HepG2 (cell line): ENCODE data around the gene FOSB. TPM values are rescaled to one million over a fixed set of nuclear protein-coding genes. Genes with fewer than 3 reads are reported as not detected.

ENCODE experiments used
- ATAC-seq: fragments of 200-7000 bp; cut with Tn5 transposase; 3 replicates; pipeline ENCODE4 v1.9.1; 2020; ENCODE audit warnings: mild to moderate bottlenecking, moderate library complexity
- BruUV-seq: library from RNA; stranded (reverse); fragments of 400-500 nt; replicated peaks from 2 replicates; lab custom pipeline; 2021; lab: Mats Ljungman, UMichigan
- CTCF ChIA-PET: fragments of 300-600 bp; formaldehyde crosslinking; extraction: SDS; loops from one replicate; lab custom pipeline; 2021; ENCODE audit warnings: low total read pairs, inconsistent platforms, low intra/inter-chr PET ratio; lab: Yijun Ruan, JAX
- POLR2A ChIA-PET: fragments of 350-600 bp; sonication (Branson Sonifier 250); formaldehyde crosslinking; loops from one replicate; lab custom pipeline; 2020; ENCODE audit warnings: antibody characterized with exemption, inconsistent platforms; lab: Yijun Ruan, JAX
- DNase-seq: peaks from one replicate; pipeline ENCODE4 v3.0.0-alpha.2; 2015; ENCODE audit warnings: low spot score
- FAIRE-seq: peaks from 3 replicates; lab custom pipeline; 2011; peaks lifted over from hg19 to GRCh38; lab: Jason Lieb, UNC
- H2AFZ ChIP-seq: one replicate; pipeline ENCODE4 v1.6.1; 2011; ENCODE audit warnings: low read length, inconsistent platforms
- H3K27ac ChIP-seq: fragments of 300-600 bp; 3 replicates; pipeline ENCODE4 v1.8.0; 2011; ENCODE audit warnings: mixed run types, mild to moderate bottlenecking, mixed read lengths, low read length, inconsistent platforms; ENCODE audit not compliant: insufficient read depth; ENCODE audit errors: extremely low read length
- H3K27me3 ChIP-seq, 2 experiments: fragments of 200-600 bp in 1 of 2; 2 replicates in 1 of 2; 3 replicates in 1 of 2; pipeline versions ENCODE4 v1.6.0 to v1.8.0; 2011; ENCODE audit warnings: low read length in 2 of 2, mild to moderate bottlenecking in 2 of 2, moderate library complexity in 2 of 2, inconsistent platforms in 1 of 2; ENCODE audit not compliant: insufficient read depth in 2 of 2, control insufficient read depth in 1 of 2
- H3K36me3 ChIP-seq, 2 experiments: fragments of 200-600 bp in 1 of 2; replicated peaks in 1 of 2; 2 replicates in 1 of 2; 3 replicates in 1 of 2; pipeline versions ENCODE4 v1.5.1 to v1.8.0; 2011; ENCODE audit warnings: low read length in 2 of 2, inconsistent platforms in 1 of 2; ENCODE audit not compliant: insufficient read depth in 2 of 2, control insufficient read depth in 1 of 2
- H3K4me1 ChIP-seq: 2 replicates; pipeline ENCODE4 v1.5.1; 2012; ENCODE audit warnings: low read length, inconsistent platforms; ENCODE audit not compliant: insufficient read depth
- H3K4me2 ChIP-seq: 2 replicates; pipeline ENCODE4 v1.6.0; 2011; ENCODE audit warnings: low read depth, low read length, inconsistent platforms
- H3K4me3 ChIP-seq, 3 experiments: fragments of 200-600 bp in 1 of 3; sonication (generic), shearing (Covaris generic) in 1 of 3; replicated peaks in 1 of 3; 2 replicates each; pipeline ENCODE4 v1.5.1; 2011 to 2016; ENCODE audit warnings: low read length in 3 of 3, inconsistent platforms in 2 of 3, low read depth in 2 of 3, mild to moderate bottlenecking in 2 of 3, control low read depth in 1 of 3, mixed read lengths in 1 of 3; ENCODE audit not compliant: insufficient read depth in 1 of 3
- H3K79me2 ChIP-seq: one replicate; pipeline ENCODE4 v1.6.1; 2011; ENCODE audit warnings: low read length, inconsistent platforms; ENCODE audit not compliant: insufficient read depth
- H3K9ac ChIP-seq: 2 replicates; pipeline ENCODE4 v1.6.0; 2011; ENCODE audit warnings: mild to moderate bottlenecking, low read depth, low read length, inconsistent platforms; ENCODE audit not compliant: insufficient read depth
- H3K9me3 ChIP-seq: 2 replicates; pipeline ENCODE4 v1.5.1; 2012; ENCODE audit warnings: mild to moderate bottlenecking, low read length
- H4K20me1 ChIP-seq: 2 replicates; pipeline ENCODE4 v1.6.0; 2011; ENCODE audit warnings: inconsistent platforms, mild to moderate bottlenecking, low read length, moderate library complexity; ENCODE audit not compliant: insufficient read depth
- HOXA7 ChIP-seq: sonication (generic); formaldehyde crosslinking; IDR thresholded peaks from 2 replicates; pipeline ENCODE4 v1.8.1; 2022; ENCODE audit warnings: mild to moderate bottlenecking, missing genetic modification reagents, moderate library complexity
- NCOR1 ChIP-seq: fragments of 200-600 bp; sonication (generic); IDR thresholded peaks from 2 replicates; pipeline ENCODE4 v1.7.0; 2017; ENCODE audit warnings: antibody characterized with exemption, low read length, borderline replicate concordance
- NFAT5 ChIP-seq: sonication (generic); formaldehyde crosslinking; IDR thresholded peaks from 2 replicates; pipeline ENCODE4 v1.4.0; 2020; ENCODE audit warnings: missing genetic modification reagents
- POLR2G ChIP-seq: fragments of 200-400 bp; formaldehyde crosslinking; IDR thresholded peaks from 2 replicates; pipeline ENCODE4 v1.6.1; 2018; ENCODE audit warnings: mild to moderate bottlenecking, low read depth, low read length, moderate library complexity
- USF2 ChIP-seq, 2 experiments: sonication (generic) in 1 of 2; formaldehyde crosslinking in 1 of 2; IDR thresholded peaks; 2 replicates each; pipeline versions ENCODE4 v1.5.1 to v1.6.1; 2011 to 2020; ENCODE audit warnings: borderline replicate concordance in 1 of 2, low read depth in 1 of 2, low read length in 1 of 2, mild to moderate bottlenecking in 1 of 2, missing genetic modification reagents in 1 of 2, moderate library complexity in 1 of 2
- ZBTB34 ChIP-seq: sonication (generic); formaldehyde crosslinking; IDR thresholded peaks from 2 replicates; pipeline ENCODE4 v1.8.0; 2022; ENCODE audit warnings: mild to moderate bottlenecking, missing genetic modification reagents
- ZNF143 ChIP-seq: sonication (generic); formaldehyde crosslinking; IDR thresholded peaks from 2 replicates; pipeline ENCODE4 v1.4.0; 2020; ENCODE audit warnings: missing genetic modification reagents
- ZNF224 ChIP-seq: sonication (generic); formaldehyde crosslinking; IDR thresholded peaks from 2 replicates; pipeline ENCODE4 v1.5.0; 2020; ENCODE audit warnings: mild to moderate bottlenecking, missing genetic modification reagents
- ZNF260 ChIP-seq: sonication (generic); formaldehyde crosslinking; IDR thresholded peaks from 2 replicates; pipeline ENCODE4 v1.4.0; 2020; ENCODE audit warnings: missing genetic modification reagents, low read depth, mild to moderate bottlenecking, borderline replicate concordance
- ZNF382 ChIP-seq: sonication (generic); formaldehyde crosslinking; IDR thresholded peaks from 2 replicates; pipeline ENCODE4 v1.5.0; 2020; ENCODE audit warnings: missing genetic modification reagents, mild to moderate bottlenecking, borderline replicate concordance
- ZNF737 ChIP-seq: sonication (generic); formaldehyde crosslinking; IDR thresholded peaks from 2 replicates; pipeline ENCODE4 v1.5.0; 2020; ENCODE audit warnings: missing genetic modification reagents, mild to moderate bottlenecking, borderline replicate concordance
- WGBS: methylation state at CpG from one replicate; pipeline ENCODE4 v1.1.6; 2017; ENCODE audit warnings: low lambda C conversion rate; 5-methylcytosine and 5-hydroxymethylcytosine counted together
- in situ Hi-C: cut with HindIII; loops from 2 replicates; pipeline ENCODE4 v1.10.0; 2017; ENCODE audit warnings: low pct_unique_long_range_greater_than_20kb; ENCODE audit not compliant: extremely low pct_ligation_motif_present
- intact Hi-C: fragments of 100-400 bp; cut with micrococcal nuclease; formaldehyde crosslinking; loops from one replicate; pipeline ENCODE4 v1.10.0; 2022; ENCODE audit not compliant: unreplicated experiment
- polyA plus RNA-seq, 8 experiments: library from polyadenylated mRNA; depleted of rRNA in 3 of 8; stranded (reverse) in 7 of 8; unstranded in 1 of 8; fragments of >200 nt; fragmentation: Illumina TruSeq in 4 of 8; extraction: Trizol in 4 of 8; gene quantifications; 2 replicates each; pipeline versions ENCODE4 v1.2.1 to v1.2.3, GENCODE V29; 2011 to 2016; ENCODE audit warnings: low read depth in 4 of 8, missing spikeins in 1 of 8, mixed read lengths in 1 of 8; ENCODE audit not compliant: insufficient read depth in 1 of 8
- total RNA-seq, 5 experiments: library from RNA; depleted of rRNA; stranded (reverse); fragments of >200 nt; fragmentation: Illumina TruSeq; extraction: Trizol; gene quantifications; 2 replicates each; pipeline ENCODE4 v1.2.3, GENCODE V29; 2016; ENCODE audit warnings: low read depth in 1 of 5

Gene FOSB
- total and polyA plus RNA-seq, 2 of the 13 experiments (the other 11 are each of a cell fraction or from before 2014, with no cell fraction given), result 2.8 to 6.0 TPM

GRCh38 chr19:45470762-45471081 is 2.9 kb downstream of the FOSB start (continued):
- TF ChIP-seq ZNF737 (CRISPR knock-in tag) (no peak), POLR2G (no peak), NCOR1 (no peak)

GRCh38 chr19:45471111-45471930 is 3.5 kb downstream of the FOSB start:
- Histone ChIP-seq H3K4me2 (no peak overlapping the region; the same call in 1 of the 2 replicates), H2AFZ (no peak overlapping the region), H3K27me3 (peaks cover 0 to 12% of the 10 kb centered on the region in 2 experiments; a peak in 2 of 5 replicates), H4K20me1 (peaks cover 5% of the 10 kb centered on the region; the same call in 1 of the 2 replicates), H3K9me3 (no peaks in the 10 kb centered on the region), H3K79me2 (no peaks in the 10 kb centered on the region), H3K4me3 (no peak overlapping the region), H3K4me1 (peaks cover 26% of the 10 kb centered on the region), H3K27ac (no peak overlapping the region), H3K36me3 (no peaks in the 10 kb centered on the region), H3K9ac (no peak overlapping the region)
- POLR2A ChIA-PET, result no interaction called here
- ATAC-seq, result no peak
- no peak for DNase-seq
- CTCF ChIA-PET, result no interaction called here
- FAIRE-seq, result no peak
- intact Hi-C loops (no loop called here), in situ Hi-C loops (loop anchor here (10.0 kb wide), 1 partner anchor 47 kb away; the partner anchor contains the start of gene ERCC1)
- WGBS, result 75% methylated on average over 15 of the region's 16 CpGs
- BruUV-seq, result no TSS peak
- TF ChIP-seq ZNF224 (CRISPR knock-in tag), result no peak
- TF ChIP-seq USF2 (IDR thresholded peaks at IDR 0.05; ENCODE audit: low read depth, low read length), result no peak
- TF ChIP-seq USF2 (CRISPR knock-in tag; IDR thresholded peaks at IDR 0.05; ENCODE audit: borderline replicate concordance), result no peak
- TF ChIP-seq ZBTB34 (CRISPR knock-in tag), result no peak
- no peak for TF ChIP-seq ZNF143 (CRISPR knock-in tag)
- TF ChIP-seq ZNF382 (CRISPR knock-in tag), result no peak
- TF ChIP-seq HOXA7 (CRISPR knock-in tag), result no peak
- no peak for TF ChIP-seq NFAT5
- no peak for TF ChIP-seq ZNF260 (CRISPR knock-in tag)
